Retinal pigment epithelial cell (primary cell): ENCODE data around the gene C16orf78.

Experiments used
- DNase-seq: peaks from one replicate; pipeline ENCODE4 v3.0.0-alpha.2; 2010; ENCODE audit warnings: low read depth
- H3K4me3 ChIP-seq: 2 replicates; pipeline ENCODE4 v1.5.1; 2011; ENCODE audit warnings: mild to moderate bottlenecking, low read length, control low read depth, moderate library complexity
- TF ChIP-seq, protein P1 (sequence below): conservative IDR thresholded peaks from 2 replicates; pipeline ENCODE4 v1.5.1; 2011; ENCODE audit warnings: low read depth, low read length, control low read depth, inconsistent platforms

Gene C16orf78

DNA sequence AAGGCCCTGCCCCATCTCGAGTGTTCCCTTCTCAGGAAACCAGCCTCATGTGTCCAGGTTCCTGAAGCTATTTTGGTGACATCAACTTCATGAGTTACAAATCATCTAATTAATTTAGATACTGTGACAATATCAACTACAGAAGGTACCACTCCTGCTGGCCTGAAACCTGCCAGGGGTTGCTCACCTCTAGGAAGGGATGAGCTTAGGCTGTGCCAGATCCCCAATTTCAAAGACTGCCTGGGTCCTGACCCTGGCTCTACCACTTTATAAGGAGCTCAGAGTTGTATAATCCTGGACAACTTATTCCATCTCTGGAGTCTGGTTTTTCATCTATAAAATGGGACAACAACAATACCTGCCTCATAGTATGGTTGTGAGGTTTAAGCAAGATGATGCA, 5.2 kb downstream of the C16orf78 start:
- no peak for DNase-seq
- TF ChIP-seq, protein P1, sequence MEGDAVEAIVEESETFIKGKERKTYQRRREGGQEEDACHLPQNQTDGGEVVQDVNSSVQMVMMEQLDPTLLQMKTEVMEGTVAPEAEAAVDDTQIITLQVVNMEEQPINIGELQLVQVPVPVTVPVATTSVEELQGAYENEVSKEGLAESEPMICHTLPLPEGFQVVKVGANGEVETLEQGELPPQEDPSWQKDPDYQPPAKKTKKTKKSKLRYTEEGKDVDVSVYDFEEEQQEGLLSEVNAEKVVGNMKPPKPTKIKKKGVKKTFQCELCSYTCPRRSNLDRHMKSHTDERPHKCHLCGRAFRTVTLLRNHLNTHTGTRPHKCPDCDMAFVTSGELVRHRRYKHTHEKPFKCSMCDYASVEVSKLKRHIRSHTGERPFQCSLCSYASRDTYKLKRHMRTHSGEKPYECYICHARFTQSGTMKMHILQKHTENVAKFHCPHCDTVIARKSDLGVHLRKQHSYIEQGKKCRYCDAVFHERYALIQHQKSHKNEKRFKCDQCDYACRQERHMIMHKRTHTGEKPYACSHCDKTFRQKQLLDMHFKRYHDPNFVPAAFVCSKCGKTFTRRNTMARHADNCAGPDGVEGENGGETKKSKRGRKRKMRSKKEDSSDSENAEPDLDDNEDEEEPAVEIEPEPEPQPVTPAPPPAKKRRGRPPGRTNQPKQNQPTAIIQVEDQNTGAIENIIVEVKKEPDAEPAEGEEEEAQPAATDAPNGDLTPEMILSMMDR: no peak
- H3K4me3 ChIP-seq: no peak overlapping the region

DNA sequence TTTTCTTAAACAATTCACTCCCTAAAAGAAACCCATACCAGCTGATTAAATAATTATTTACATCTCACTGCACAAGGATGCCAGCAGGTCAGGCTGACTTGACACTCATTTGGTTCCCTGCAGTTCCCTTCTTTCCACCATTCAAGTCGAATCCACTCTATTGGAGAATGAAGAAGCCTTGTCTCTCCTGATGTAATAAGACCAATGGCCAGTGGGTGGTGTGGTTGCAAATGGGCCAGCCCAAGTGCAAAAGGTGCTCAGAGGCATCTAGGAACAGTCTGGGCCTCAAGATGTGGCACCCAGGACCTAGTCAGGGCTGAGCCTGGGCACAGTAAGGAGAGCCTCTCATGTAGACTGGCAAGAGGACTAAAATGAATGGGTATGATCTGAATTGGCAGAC, 9.3 kb downstream of the C16orf78 start:
- no peak for DNase-seq
- no peak overlapping the region for H3K4me3 ChIP-seq
- TF ChIP-seq, protein P1: no peak

DNA sequence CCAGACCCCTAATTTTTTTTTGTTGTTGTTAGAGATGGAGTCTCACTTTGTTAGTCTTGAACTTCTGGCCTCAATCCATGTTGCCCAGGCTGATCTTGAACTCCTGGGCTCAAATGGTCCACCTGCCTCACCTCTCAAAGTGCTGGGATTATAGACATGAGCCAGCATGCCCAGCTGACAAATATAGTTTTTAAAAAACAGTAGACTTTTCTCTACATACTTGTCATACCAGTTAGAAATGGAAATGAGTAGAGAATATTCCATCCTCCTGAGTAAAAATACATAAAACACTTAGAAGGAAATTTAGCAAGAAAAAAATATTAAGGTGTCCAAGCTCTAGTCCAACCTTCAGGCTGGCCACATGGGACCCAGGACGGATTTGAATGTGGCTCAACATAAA, 21.4 kb downstream of the C16orf78 start:
- no peak for DNase-seq

DNA sequence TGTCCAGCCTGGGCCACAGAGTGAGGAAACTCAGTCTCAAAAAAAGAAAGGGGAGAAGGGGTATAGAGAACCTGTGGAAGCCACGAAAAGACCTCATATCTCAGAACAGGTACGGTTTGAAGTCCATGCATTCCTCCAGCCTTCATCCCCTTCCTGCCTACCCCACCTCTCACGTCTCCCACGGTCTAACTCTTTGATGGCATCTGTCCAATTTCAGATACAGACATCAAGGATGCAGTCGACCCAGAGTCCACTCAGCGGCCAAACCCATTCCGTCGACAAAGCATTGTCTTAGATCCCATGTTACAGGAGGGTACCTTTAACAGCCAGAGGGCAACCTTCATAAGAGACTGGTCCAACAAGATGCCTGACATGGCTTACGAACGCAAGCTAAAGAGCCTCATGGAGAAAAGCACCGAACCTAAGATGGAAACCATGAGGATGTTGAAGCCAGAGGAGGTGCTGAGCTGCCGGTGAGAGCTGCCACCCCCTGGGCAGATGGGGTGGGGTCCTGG, 22.7 kb downstream of the C16orf78 start:
- TF ChIP-seq, protein P1: no peak
- DNase-seq: no peak
- H3K4me3 ChIP-seq: no peak overlapping the region

More for the DNA sequence above, 21.4 kb downstream of the C16orf78 start:
- TF ChIP-seq, protein P1: no peak
- no peak overlapping the region for H3K4me3 ChIP-seq

DNA sequence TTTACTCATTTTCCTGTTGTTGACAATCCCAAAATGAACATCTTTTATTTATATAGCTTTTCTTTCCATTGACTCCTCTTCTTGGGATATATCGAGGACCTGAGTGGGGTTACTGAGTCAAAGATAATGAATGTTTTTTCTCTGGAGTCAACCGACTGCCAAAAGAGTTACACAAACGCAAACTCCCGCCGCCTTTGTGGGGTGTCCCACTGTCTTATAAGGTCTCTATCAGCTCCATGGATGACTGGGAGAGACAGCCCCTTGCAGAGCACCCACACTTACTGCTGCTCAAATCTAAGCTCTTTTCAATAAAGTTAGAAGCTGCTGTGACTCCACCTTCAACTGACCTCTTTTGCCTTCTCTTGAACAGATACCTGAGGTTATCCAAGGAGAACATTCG, 25.2 kb downstream of the C16orf78 start:
- H3K4me3 ChIP-seq: no peak overlapping the region
- no peak for DNase-seq
- TF ChIP-seq, protein P1: no peak

DNA sequence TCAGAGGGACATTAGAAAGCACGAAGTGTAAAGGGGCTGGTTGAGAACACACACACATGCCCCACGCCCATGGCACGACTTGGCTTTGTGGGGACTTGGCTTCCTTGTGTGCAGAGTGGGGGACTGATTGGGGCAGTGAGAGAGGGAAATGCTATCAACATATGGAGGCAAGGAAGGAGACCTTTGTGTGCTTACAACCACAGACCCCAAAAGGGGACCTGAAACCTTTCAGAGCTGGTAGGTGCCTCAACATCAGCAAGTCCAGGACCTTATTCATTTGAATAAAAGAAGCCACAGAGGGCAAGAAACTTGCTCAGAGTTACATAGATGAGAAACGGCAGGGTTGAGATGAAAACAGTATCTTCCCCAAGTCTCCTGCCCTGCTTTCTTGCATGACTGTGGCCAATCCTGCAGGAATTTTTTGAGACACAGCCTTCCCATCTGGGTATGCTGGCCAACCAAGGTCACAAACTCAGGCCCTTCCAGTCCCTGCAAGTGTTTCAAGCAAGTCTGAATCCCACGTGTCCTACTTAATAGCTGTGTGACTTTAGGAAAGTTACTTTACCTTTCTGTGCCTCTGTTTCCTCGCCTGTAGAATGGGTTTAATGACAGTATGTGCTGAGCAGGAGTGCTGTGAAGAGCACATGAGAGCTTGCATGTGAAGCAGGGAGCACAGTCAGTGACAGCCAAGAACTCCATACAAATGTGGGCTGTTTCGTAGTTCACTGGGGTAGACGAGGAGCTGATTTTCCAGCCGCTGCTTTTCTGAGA, 26.2 kb downstream of the C16orf78 start:
- DNase-seq: no peak
- H3K4me3 ChIP-seq: no peak overlapping the region
- TF ChIP-seq, protein P1: no peak

DNA sequence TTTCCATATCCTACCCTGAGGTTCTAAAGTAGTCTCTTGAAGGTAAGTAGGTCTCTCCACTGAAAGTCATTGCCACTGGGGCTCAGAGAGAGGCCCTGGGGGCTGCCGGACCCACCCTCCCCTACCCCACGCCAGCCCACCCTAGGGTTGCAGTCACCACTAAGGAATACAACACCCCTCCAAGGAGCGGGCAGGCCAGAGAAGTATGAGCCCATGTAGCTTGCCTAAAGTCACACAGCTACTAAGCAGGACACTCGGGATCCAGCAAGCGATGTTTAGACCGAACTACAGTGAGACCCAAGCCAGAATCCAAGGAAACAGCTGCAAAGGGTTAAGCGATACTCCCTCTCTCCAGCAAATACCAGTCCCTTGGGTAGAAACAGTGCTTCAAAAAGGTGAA, 27.0 kb downstream of the C16orf78 start:
- no peak for DNase-seq
- no peak overlapping the region for H3K4me3 ChIP-seq
- TF ChIP-seq, protein P1: no peak
